ENCODE results near the gene COBL.

- TF ChIP-seq EZH2 (IDR thresholded peaks at IDR 0.05; ENCODE audit: low read depth, low read length, severe bottlenecking): no peak
- TF ChIP-seq POLR2A (IDR thresholded peaks at IDR 0.05; ENCODE audit: control extremely low read depth in 1 of 2, low read depth in 2 of 2, low read length in 2 of 2): no peak
- no peak for TF ChIP-seq BACH1 (IDR thresholded peaks at IDR 0.05; ENCODE audit: low read length)
- TF ChIP-seq HDAC2 (IDR thresholded peaks at IDR 0.05; ENCODE audit: borderline replicate concordance in 1 of 2, low read depth in 2 of 2, low read length in 2 of 2): no peak
- TF ChIP-seq CTCF (IDR thresholded peaks at IDR 0.05; ENCODE audit: control extremely low read depth in 1 of 3, insufficient read depth in 1 of 3, low read depth in 1 of 3, low read length in 3 of 3): no peak
- no peak for TF ChIP-seq SP2 (IDR thresholded peaks at IDR 0.05; ENCODE audit: low read length)
These were observed 73.0 kb downstream of the COBL start for GRCh38 chr7:51243631-51244030.
